H1 (cell line): ENCODE data around the gene PSORS1C1. TPM values are rescaled to one million over a fixed set of nuclear protein-coding genes. Genes with fewer than 3 reads are reported as not detected.

Experiments
- CTCF ChIA-PET: fragments of 300-600 bp; sonication (Branson Sonifier 250); formaldehyde crosslinking; loops from one replicate; lab custom pipeline; 2021; ENCODE audit not compliant: partially characterized antibody; lab: Charles Lee
- POLR2A ChIA-PET: fragments of 300-600 bp; sonication (Branson Sonifier 250); formaldehyde crosslinking; loops from one replicate; lab custom pipeline; 2021; ENCODE audit warnings: inconsistent platforms; ENCODE audit not compliant: partially characterized antibody; lab: Charles Lee
- DNase-seq, 2 experiments: peaks; one replicate each; pipeline versions ENCODE4 v3.0.0 to v3.0.0-alpha.2; 2010 to 2022; ENCODE audit warnings: low spot score in 2 of 2, low read depth in 1 of 2, mixed read lengths in 1 of 2
- FAIRE-seq: peaks from 2 replicates; lab custom pipeline; 2011; peaks lifted over from hg19 to GRCh38; lab: Jason Lieb, UNC
- H2AFZ ChIP-seq: 2 replicates; pipeline ENCODE4 v1.8.1; 2012; ENCODE audit warnings: low read length, inconsistent platforms
- H2AK5ac ChIP-seq: 2 replicates; pipeline ENCODE4 v1.6.1; 2013; ENCODE audit warnings: low read depth, low read length
- H2BK120ac ChIP-seq: replicated peaks from 2 replicates; pipeline ENCODE3; 2013; ENCODE audit warnings: low read depth, low read length, inconsistent platforms
- H2BK12ac ChIP-seq: 2 replicates; pipeline ENCODE4 v1.6.1; 2013; ENCODE audit warnings: low read depth, low read length
- H2BK15ac ChIP-seq: 2 replicates; pipeline ENCODE4 v1.6.1; 2013; ENCODE audit warnings: low read length
- H2BK20ac ChIP-seq: 2 replicates; pipeline ENCODE4 v1.6.1; 2013; ENCODE audit warnings: low read length
- H2BK5ac ChIP-seq: 2 replicates; pipeline ENCODE4 v1.6.1; 2013; ENCODE audit warnings: low read depth, low read length
- H3K14ac ChIP-seq: 2 replicates; pipeline ENCODE4 v1.6.1; 2013; ENCODE audit warnings: inconsistent platforms; ENCODE audit not compliant: insufficient read length
- H3K18ac ChIP-seq: 2 replicates; pipeline ENCODE4 v1.6.1; 2013; ENCODE audit warnings: low read length; ENCODE audit errors: extremely low read depth
- H3K23ac ChIP-seq: 2 replicates; pipeline ENCODE4 v1.6.1; 2013; ENCODE audit warnings: inconsistent platforms; ENCODE audit not compliant: insufficient read length
- H3K23me2 ChIP-seq: 2 replicates; pipeline ENCODE4 v1.6.1; 2013; ENCODE audit warnings: low read depth, low read length
- H3K27ac ChIP-seq: 2 replicates; pipeline ENCODE4 v1.6.1; 2011; ENCODE audit warnings: low read depth, low read length, inconsistent platforms
- H3K27me3 ChIP-seq, 4 experiments: replicated peaks in 1 of 4; 1 replicate in 1 of 4; 2 replicates in 3 of 4; pipeline versions ENCODE4 v1.6.1 to v1.8.1; 2011 to 2013; ENCODE audit warnings: low read length in 3 of 4, mild to moderate bottlenecking in 3 of 4, inconsistent platforms in 2 of 4, mixed read lengths in 2 of 4, moderate library complexity in 1 of 4; ENCODE audit not compliant: control insufficient read depth in 3 of 4, insufficient read depth in 3 of 4; ENCODE audit errors: extremely low read depth in 1 of 4
- H3K36me3 ChIP-seq, 4 experiments: 2 replicates each; pipeline versions ENCODE4 v1.6.1 to v1.8.1; 2011 to 2013; ENCODE audit warnings: mild to moderate bottlenecking in 4 of 4, low read length in 3 of 4, moderate library complexity in 2 of 4, control low read depth in 1 of 4, inconsistent platforms in 1 of 4; ENCODE audit not compliant: insufficient read depth in 4 of 4, control insufficient read depth in 2 of 4
- H3K4ac ChIP-seq: replicated peaks from 2 replicates; pipeline ENCODE3; 2013; ENCODE audit warnings: low read length, low read depth, mixed read lengths, inconsistent platforms; ENCODE audit not compliant: insufficient read length
- H3K4me1 ChIP-seq, 4 experiments: replicated peaks in 1 of 4; 1 replicate in 1 of 4; 2 replicates in 3 of 4; pipeline versions ENCODE4 v1.6.1 to v1.8.1; 2011 to 2013; ENCODE audit warnings: low read length in 3 of 4, inconsistent platforms in 2 of 4, mixed read lengths in 1 of 4; ENCODE audit not compliant: insufficient read depth in 4 of 4, control insufficient read depth in 3 of 4
- H3K4me2 ChIP-seq, 2 experiments: 2 replicates each; pipeline versions ENCODE4 v1.6.1 to v1.8.1; 2011 to 2013; ENCODE audit warnings: low read depth in 2 of 2, low read length in 2 of 2, control low read depth in 1 of 2, inconsistent platforms in 1 of 2, mild to moderate bottlenecking in 1 of 2; ENCODE audit not compliant: insufficient read depth in 1 of 2
- H3K4me3 ChIP-seq, 4 experiments: fragments of 200-600, 300-600 bp in 1 of 4; sonication (generic), shearing (Covaris generic), sonication (Bioruptor Twin) in 1 of 4; 2 replicates each; pipeline versions ENCODE4 v1.5.1 to v1.8.1; 2011 to 2016; ENCODE audit warnings: low read length in 4 of 4, low read depth in 3 of 4, control low read depth in 2 of 4, inconsistent platforms in 2 of 4, mild to moderate bottlenecking in 2 of 4, mixed read lengths in 1 of 4, moderate library complexity in 1 of 4; ENCODE audit not compliant: insufficient read depth in 2 of 4; ENCODE audit errors: extremely low read depth in 1 of 4
- H3K56ac ChIP-seq: replicated peaks from 2 replicates; pipeline ENCODE3; 2013; ENCODE audit warnings: low read depth, mild to moderate bottlenecking, mixed read lengths, low read length, inconsistent platforms; ENCODE audit not compliant: insufficient read length
- H3K79me1 ChIP-seq: 2 replicates; pipeline ENCODE4 v1.6.1; 2013; ENCODE audit warnings: low read depth, low read length, control low read depth
- H3K79me2 ChIP-seq, 2 experiments: 2 replicates each; pipeline versions ENCODE4 v1.6.1 to v1.8.1; 2012 to 2013; ENCODE audit warnings: low read length in 2 of 2, mild to moderate bottlenecking in 2 of 2, inconsistent platforms in 1 of 2; ENCODE audit not compliant: insufficient read depth in 2 of 2, control insufficient read depth in 1 of 2
- H3K9ac ChIP-seq, 4 experiments: replicated peaks in 1 of 4; 1 replicate in 1 of 4; 2 replicates in 3 of 4; pipeline versions ENCODE4 v1.6.1 to v1.8.1; 2011 to 2013; ENCODE audit warnings: low read depth in 3 of 4, low read length in 3 of 4, control low read depth in 2 of 4, mild to moderate bottlenecking in 2 of 4, moderate library complexity in 2 of 4, inconsistent platforms in 1 of 4; ENCODE audit errors: extremely low read depth in 1 of 4
- H3K9me3 ChIP-seq, 2 experiments: 2 replicates each; pipeline versions ENCODE4 v1.6.1 to v1.8.1; 2012 to 2013; ENCODE audit warnings: mild to moderate bottlenecking in 2 of 2, moderate library complexity in 2 of 2, control low read depth in 1 of 2, inconsistent platforms in 1 of 2, low read depth in 1 of 2, low read length in 1 of 2, mixed read lengths in 1 of 2; ENCODE audit not compliant: insufficient read depth in 2 of 2
- H4K20me1 ChIP-seq, 2 experiments: replicated peaks in 1 of 2; 2 replicates each; pipeline versions ENCODE3 to v1.8.1; 2011 to 2013; ENCODE audit warnings: inconsistent platforms in 2 of 2, low read length in 2 of 2, mild to moderate bottlenecking in 1 of 2; ENCODE audit not compliant: insufficient read depth in 2 of 2, control insufficient read depth in 1 of 2
- H4K5ac ChIP-seq: 2 replicates; pipeline ENCODE4 v1.6.1; 2013; ENCODE audit warnings: low read length, low read depth, mixed read lengths, inconsistent platforms; ENCODE audit not compliant: insufficient read length
- H4K8ac ChIP-seq: 2 replicates; pipeline ENCODE4 v1.8.0; 2013; ENCODE audit warnings: mild to moderate bottlenecking, moderate library complexity, low read length, inconsistent platforms; ENCODE audit not compliant: insufficient read depth; ENCODE audit errors: extremely low read depth
- H4K91ac ChIP-seq: replicated peaks from 2 replicates; pipeline ENCODE3; 2013; ENCODE audit warnings: low read length, mixed read lengths, inconsistent platforms; ENCODE audit not compliant: insufficient read length
- HDAC2 ChIP-seq, 2 experiments: fragments of 300-600 bp in 1 of 2; sonication (generic) in 1 of 2; IDR thresholded peaks; 2 replicates each; pipeline ENCODE4 v1.6.1; 2011 to 2012; ENCODE audit warnings: low read depth in 2 of 2, low read length in 2 of 2, mild to moderate bottlenecking in 2 of 2, moderate library complexity in 2 of 2, borderline replicate concordance in 1 of 2, inconsistent platforms in 1 of 2
- SP1 ChIP-seq: IDR thresholded peaks from 2 replicates; pipeline ENCODE4 v1.6.1; 2011; ENCODE audit warnings: low read depth, low read length
- SUZ12 ChIP-seq: fragments of 200-600 bp; sonication (generic); IDR thresholded peaks from 2 replicates; pipeline ENCODE4 v1.6.1; 2012; ENCODE audit warnings: mild to moderate bottlenecking, inconsistent platforms, low read length, moderate library complexity, mixed read lengths
- TBP ChIP-seq: IDR thresholded peaks from 2 replicates; pipeline ENCODE4 v1.6.1; 2011; ENCODE audit warnings: low read depth, low read length, improper control_type of control experiment
- TCF12 ChIP-seq: IDR thresholded peaks from 2 replicates; pipeline ENCODE4 v1.6.1; 2011; ENCODE audit warnings: low read depth, mild to moderate bottlenecking, low read length
- TEAD4 ChIP-seq: IDR thresholded peaks from 2 replicates; pipeline ENCODE4 v1.6.1; 2012; ENCODE audit warnings: low read depth, low read length, inconsistent platforms, mixed read lengths
- WGBS, 2 experiments: shearing (Covaris generic) in 1 of 2; methylation state at CpG; one replicate each; pipeline versions ENCODE4 v1.1.6 to v1.1.7; 2013 to 2015; ENCODE audit warnings: low lambda C conversion rate in 2 of 2, mixed read lengths in 2 of 2, inconsistent platforms in 1 of 2, low coverage in 1 of 2, missing lambda C conversion rate in 1 of 2; ENCODE audit not compliant: insufficient replicate concordance in 2 of 2, insufficient coverage in 1 of 2, insufficient read length in 1 of 2; ENCODE audit errors: extremely low coverage in 1 of 2, missing lambda C conversion rate in 1 of 2; 5-methylcytosine and 5-hydroxymethylcytosine counted together
- polyA plus RNA-seq, 7 experiments: library from polyadenylated mRNA; depleted of rRNA in 3 of 7; stranded (reverse) in 5 of 7; unstranded in 2 of 7; fragments of >200 nt in 5 of 7; fragments of 200-250 nt in 2 of 7; gene quantifications; 1 replicate in 5 of 7; 2 replicates in 1 of 7; 4 replicates in 1 of 7; pipeline versions ENCODE4 v1.2.1 to v1.2.3, GENCODE V29; 2011 to 2013; ENCODE audit warnings: missing spikeins in 2 of 7, mixed read lengths in 2 of 7
- total RNA-seq: library from RNA; stranded (reverse); fragmentation: NEBNext Ultra II Directional; extraction: Animal tissue kit (Norgen Biotek cat#: 25700); gene quantifications from 2 replicates; pipeline ENCODE4 v1.2.1, GENCODE V29; 2021

PSORS1C1 gene
- total and polyA plus RNA-seq, 2 of the 8 experiments (the other 6 are each of a cell fraction or from before 2014, with no cell fraction given): 0.12 to 0.52 TPM

DNA sequence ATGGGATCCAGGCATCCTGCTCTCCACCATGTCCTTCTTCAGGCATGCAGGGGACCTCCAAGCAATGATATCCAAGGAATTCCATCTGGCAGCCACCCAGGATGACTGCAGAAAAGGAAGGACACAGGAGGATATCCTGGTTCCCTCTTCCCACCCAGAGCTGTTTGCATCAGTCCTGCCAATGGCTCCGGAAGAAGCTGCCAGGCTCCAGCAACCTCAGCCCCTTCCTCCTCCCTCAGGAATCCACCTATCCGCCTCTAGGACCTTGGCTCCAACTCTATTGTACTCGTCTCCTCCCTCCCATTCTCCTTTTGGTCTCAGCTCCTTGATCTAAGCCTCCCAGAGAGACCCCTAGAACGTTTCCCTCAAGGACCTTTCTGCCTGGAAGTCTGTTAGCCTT is 25.0 kb downstream of the PSORS1C1 start:
- Histone ChIP-seq H4K91ac (peak overlapping the region; percentile 95), H3K9me3 (no peaks in the 10 kb centered on the region), H3K4me3 (no peak overlapping the region), H3K4me2 (peak overlapping the region; percentile 4 to 35), H3K36me3 (peaks cover 0 to 20% (median 3%) of the 10 kb centered on the region in 4 experiments; a peak in 4 of 8 replicates), H3K27me3 (0 out of 7 replicates have a peak, but pooled peaks cover 0 to 2% (median 0%) of the 10 kb centered on the region in 4 experiments), H3K27ac (no peak overlapping the region), H3K9ac (no peak overlapping the region), H3K79me2 (no peaks in the 10 kb centered on the region), H3K79me1 (no peaks in the 10 kb centered on the region), H2AFZ (peak overlapping the region; percentile 27)
- TF ChIP-seq SP1 (0 out of 2 replicates have a peak, but pooled peaks have one; percentile 6), TEAD4 (peak; percentile 80), SUZ12 (no peak), HDAC2 (IDR thresholded peaks at IDR 0.05; ENCODE audit: borderline replicate concordance in 1 of 2, low read depth in 2 of 2, low read length in 2 of 2) (no peak), TCF12 (no peak), TBP (0 out of 2 replicates have a peak, but pooled peaks have one; percentile 14)
- TF ChIP-seq, all 59 proteins: peak for 3
- no peak for DNase-seq
- H3K4ac ChIP-seq: no peak overlapping the region
- H2BK12ac ChIP-seq: peak overlapping the region; percentile 94; the same call in 1 of the 2 replicates
- H3K23ac ChIP-seq: no peak overlapping the region
- no peak overlapping the region for H4K8ac ChIP-seq
- peak overlapping the region; percentile 98; the same call in 1 of the 2 replicates for H2BK20ac ChIP-seq
- no peak overlapping the region for H3K14ac ChIP-seq
- CTCF ChIA-PET: interaction anchor here (0.8 to 16.4 kb wide), 16 partner anchors 8 to 227 kb away, joined by 3 to 170 read pairs (median 4); partner anchors contain the start of genes C6orf15, CCHCR1 and TCF19
- POLR2A ChIA-PET: interaction anchor here (0.8 to 68.5 kb wide), 5 partner anchors 8 to 229 kb away, joined by 3 to 2251 read pairs (median 3); partner anchors contain the start of genes CCHCR1, CDSN, POU5F1 and PSORS1C1
- peak overlapping the region; percentile 89; the same call in 1 of the 2 replicates for H2BK5ac ChIP-seq
- H2AK5ac ChIP-seq: peak overlapping the region; percentile 67; the same call in 1 of the 2 replicates
- H3K4me1 ChIP-seq: peaks cover 0 to 20% (median 15%) of the 10 kb centered on the region in 4 experiments; a peak in 6 of 7 replicates
- FAIRE-seq: peak; percentile 70
- WGBS, 2 experiments: 35% methylated on average over 4 of the region's 4 CpGs; no CpG with 5 or more reads in 1 of the 2 experiments
- H3K23me2 ChIP-seq: no peaks in the 10 kb centered on the region
- H2BK15ac ChIP-seq: peak overlapping the region; percentile 76; the same call in 1 of the 2 replicates
- peak overlapping the region; percentile 86; the same call in 1 of the 2 replicates for H3K18ac ChIP-seq
- H4K20me1 ChIP-seq: no peaks in the 10 kb centered on the region
- no peak overlapping the region for H2BK120ac ChIP-seq
- no peak overlapping the region for H4K5ac ChIP-seq
- H3K56ac ChIP-seq: no peak overlapping the region
